ENCODE measurements around the gene UNKL.

UNKL gene

DNA sequence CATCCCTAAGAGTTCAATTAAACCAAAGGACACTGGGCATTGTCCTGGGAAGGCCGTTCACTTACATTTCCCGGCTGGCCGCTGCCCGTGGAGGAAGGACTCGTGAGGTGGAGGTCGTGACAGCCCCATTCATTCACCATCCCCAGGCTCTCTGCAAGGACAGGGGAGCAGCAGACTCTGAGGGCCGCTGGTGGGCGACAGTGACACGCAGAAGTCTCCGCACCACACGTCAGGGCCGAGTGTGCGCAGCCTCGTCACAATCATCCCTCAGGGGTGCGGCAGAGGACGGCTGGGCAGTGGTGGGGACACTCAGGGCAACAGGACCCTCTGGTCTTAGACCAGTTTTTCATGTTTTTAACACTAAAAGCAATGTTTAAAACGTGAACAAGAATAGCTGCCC lies 21.7 kb downstream of the UNKL start:
- no peak overlapping the region for H3K4me3 ChIP-seq (ENCODE audit: low read depth, low read length)
- TF ChIP-seq, protein P1, sequence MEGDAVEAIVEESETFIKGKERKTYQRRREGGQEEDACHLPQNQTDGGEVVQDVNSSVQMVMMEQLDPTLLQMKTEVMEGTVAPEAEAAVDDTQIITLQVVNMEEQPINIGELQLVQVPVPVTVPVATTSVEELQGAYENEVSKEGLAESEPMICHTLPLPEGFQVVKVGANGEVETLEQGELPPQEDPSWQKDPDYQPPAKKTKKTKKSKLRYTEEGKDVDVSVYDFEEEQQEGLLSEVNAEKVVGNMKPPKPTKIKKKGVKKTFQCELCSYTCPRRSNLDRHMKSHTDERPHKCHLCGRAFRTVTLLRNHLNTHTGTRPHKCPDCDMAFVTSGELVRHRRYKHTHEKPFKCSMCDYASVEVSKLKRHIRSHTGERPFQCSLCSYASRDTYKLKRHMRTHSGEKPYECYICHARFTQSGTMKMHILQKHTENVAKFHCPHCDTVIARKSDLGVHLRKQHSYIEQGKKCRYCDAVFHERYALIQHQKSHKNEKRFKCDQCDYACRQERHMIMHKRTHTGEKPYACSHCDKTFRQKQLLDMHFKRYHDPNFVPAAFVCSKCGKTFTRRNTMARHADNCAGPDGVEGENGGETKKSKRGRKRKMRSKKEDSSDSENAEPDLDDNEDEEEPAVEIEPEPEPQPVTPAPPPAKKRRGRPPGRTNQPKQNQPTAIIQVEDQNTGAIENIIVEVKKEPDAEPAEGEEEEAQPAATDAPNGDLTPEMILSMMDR (IDR thresholded peaks at IDR 0.05; ENCODE audit: low read depth, low read length), result no peak
- no peak for TF ChIP-seq MYC (IDR thresholded peaks at IDR 0.05; ENCODE audit: low read depth, low read length)
- TF ChIP-seq POLR2A (IDR thresholded peaks at IDR 0.05; ENCODE audit: extremely low read depth, insufficient read length), result no peak
- TF ChIP-seq, protein P2, sequence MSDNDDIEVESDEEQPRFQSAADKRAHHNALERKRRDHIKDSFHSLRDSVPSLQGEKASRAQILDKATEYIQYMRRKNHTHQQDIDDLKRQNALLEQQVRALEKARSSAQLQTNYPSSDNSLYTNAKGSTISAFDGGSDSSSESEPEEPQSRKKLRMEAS (IDR thresholded peaks at IDR 0.05; ENCODE audit: low read depth, low read length), result no peak
- DNase-seq (ENCODE audit: low read depth), result no peak

DNA sequence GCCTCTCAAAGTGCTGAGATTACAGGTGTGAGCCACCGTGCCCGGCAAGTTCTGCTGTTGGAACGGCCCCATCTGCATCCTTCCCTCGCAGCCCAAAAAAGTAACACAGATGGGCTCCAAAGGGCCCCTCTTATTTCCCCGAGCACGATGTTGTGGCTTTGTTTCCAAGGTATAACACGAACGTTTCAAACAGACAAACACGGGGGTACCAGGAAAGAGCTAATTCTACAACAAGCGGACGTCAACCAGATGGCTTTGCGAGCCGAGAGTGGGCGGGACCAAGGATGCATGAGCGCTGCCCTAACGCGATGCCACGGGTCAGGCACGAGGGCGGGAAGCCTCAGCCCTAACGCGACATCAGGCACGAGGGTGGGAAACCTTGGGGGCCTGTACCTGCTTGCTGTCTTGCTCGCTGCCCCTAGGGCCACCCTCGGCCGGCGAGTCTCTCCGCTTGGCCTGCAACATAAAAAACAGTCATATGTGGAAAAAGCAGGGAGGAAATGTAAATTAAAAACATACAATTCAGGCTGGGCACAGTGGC lies 24.2 kb downstream of the UNKL start:
- H3K4me3 ChIP-seq (ENCODE audit: low read depth, low read length), result no peak overlapping the region
- DNase-seq (ENCODE audit: low read depth), result no peak
- TF ChIP-seq POLR2A (IDR thresholded peaks at IDR 0.05; ENCODE audit: extremely low read depth, insufficient read length), result no peak
- no peak for TF ChIP-seq MYC (IDR thresholded peaks at IDR 0.05; ENCODE audit: low read depth, low read length)
- TF ChIP-seq, protein P1 (IDR thresholded peaks at IDR 0.05; ENCODE audit: low read depth, low read length), result no peak
- TF ChIP-seq, protein P2 (IDR thresholded peaks at IDR 0.05; ENCODE audit: low read depth, low read length), result no peak

DNA sequence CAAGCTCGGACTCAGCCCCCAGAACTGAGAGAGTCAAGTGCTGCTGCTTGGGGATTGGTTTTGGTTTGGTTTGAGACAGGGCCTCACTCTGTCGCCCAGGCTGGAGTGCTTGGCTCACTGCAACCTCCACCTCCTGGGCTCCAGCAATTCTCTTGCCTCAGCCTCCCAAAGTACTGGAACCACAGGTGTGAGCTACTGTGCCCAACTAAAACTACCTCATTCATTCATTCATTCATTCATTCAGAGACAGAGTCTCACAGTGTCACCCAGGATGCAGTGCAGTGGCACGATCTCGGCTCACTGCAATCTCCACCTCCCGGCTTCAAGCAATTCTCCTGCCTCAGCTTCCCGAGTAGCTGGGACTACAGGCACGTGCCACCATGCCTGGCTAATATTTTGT lies 24.7 kb downstream of the UNKL start:
- no peak overlapping the region for H3K4me3 ChIP-seq (ENCODE audit: low read depth, low read length)
- DNase-seq (ENCODE audit: low read depth), result no peak
- no peak for TF ChIP-seq MYC (IDR thresholded peaks at IDR 0.05; ENCODE audit: low read depth, low read length)
- TF ChIP-seq POLR2A (IDR thresholded peaks at IDR 0.05; ENCODE audit: extremely low read depth, insufficient read length), result no peak
- TF ChIP-seq, protein P2 (IDR thresholded peaks at IDR 0.05; ENCODE audit: low read depth, low read length), result no peak
- TF ChIP-seq, protein P1 (IDR thresholded peaks at IDR 0.05; ENCODE audit: low read depth, low read length), result no peak

DNA sequence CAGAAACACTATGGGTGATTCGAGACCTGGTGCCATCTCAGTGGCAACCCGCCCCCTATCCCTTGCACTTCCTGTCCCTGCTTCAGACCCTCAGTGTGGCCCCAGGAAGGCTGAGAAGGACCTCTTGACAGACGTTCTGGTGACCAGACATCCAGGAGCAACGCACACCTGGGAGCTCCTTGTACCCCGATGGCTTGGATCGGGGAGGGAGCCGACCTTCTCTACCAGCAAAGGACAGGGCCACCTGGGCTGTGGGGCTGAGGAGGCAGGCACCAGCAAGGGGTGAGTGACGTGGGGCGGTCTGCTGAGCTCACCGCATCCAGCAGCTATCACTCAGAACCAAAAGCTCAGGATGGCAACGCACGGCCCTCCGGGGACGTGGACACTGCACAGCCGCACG lies 27.2 kb downstream of the UNKL start:
- no peak for DNase-seq (ENCODE audit: low read depth)
- no peak overlapping the region for H3K4me3 ChIP-seq (ENCODE audit: low read depth, low read length)
- TF ChIP-seq, protein P2 (IDR thresholded peaks at IDR 0.05; ENCODE audit: low read depth, low read length), result no peak
- TF ChIP-seq, protein P1 (IDR thresholded peaks at IDR 0.05; ENCODE audit: low read depth, low read length), result no peak
- TF ChIP-seq POLR2A (IDR thresholded peaks at IDR 0.05; ENCODE audit: extremely low read depth, insufficient read length) (no peak), MYC (IDR thresholded peaks at IDR 0.05; ENCODE audit: low read depth, low read length) (no peak)

DNA sequence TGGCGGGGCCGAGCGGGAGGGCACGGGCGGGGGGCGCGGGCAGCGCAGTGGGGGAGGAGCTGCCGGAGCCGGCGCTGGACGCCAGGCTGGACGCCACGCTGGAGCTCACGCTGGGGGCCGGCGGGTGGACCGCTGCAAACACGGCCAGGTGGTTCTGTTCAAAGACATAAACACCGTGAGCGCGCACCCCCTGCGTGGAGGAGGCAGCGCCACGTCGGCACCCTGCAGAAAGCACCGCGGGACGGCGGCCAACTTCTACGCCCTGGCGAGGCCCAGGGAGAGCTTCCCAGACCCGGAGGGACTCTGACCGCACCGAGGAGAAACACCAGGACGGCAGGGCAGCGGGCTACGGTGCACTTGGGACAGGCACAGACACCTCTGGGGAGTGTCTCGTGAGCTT lies 29.3 kb downstream of the UNKL start:
- TF ChIP-seq, protein P1 (IDR thresholded peaks at IDR 0.05; ENCODE audit: low read depth, low read length), result no peak
- H3K4me3 ChIP-seq (ENCODE audit: low read depth, low read length), result no peak overlapping the region
- no peak for DNase-seq (ENCODE audit: low read depth)

DNA sequence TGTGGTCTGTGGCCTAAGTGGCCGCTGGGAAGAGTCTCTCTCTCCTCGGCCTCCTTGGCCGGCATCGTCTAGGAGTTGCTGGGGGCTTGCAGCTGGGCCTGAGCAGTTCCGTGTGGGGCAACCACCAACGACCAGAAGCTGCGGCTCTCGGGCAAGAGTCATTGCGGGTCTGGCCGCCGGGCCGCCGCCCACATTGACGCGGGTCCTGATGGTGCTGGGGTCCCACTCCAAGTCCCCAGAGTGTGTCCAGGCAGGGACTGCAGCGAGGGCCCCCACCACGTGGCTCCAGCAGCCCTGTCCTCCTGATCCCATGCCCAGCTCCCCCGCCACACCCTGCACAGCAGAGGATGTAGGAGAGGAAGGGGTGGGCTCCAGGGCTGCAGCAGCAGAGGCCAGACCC lies 30.9 kb downstream of the UNKL start:
- no peak for DNase-seq (ENCODE audit: low read depth)
- no peak overlapping the region for H3K4me3 ChIP-seq (ENCODE audit: low read depth, low read length)
- TF ChIP-seq, protein P2 (IDR thresholded peaks at IDR 0.05; ENCODE audit: low read depth, low read length), result no peak
- TF ChIP-seq MYC (IDR thresholded peaks at IDR 0.05; ENCODE audit: low read depth, low read length) (no peak), POLR2A (IDR thresholded peaks at IDR 0.05; ENCODE audit: extremely low read depth, insufficient read length) (no peak)
- TF ChIP-seq, protein P1 (IDR thresholded peaks at IDR 0.05; ENCODE audit: low read depth, low read length), result no peak

All from NB4 (cell line).